ENCODE results near the gene FAM210A. TPM values are rescaled to one million over a fixed set of nuclear protein-coding genes. Genes with fewer than 3 reads are reported as not detected.

Gene FAM210A
- total RNA-seq, 1 experiment from 2014 or later, result 26.2 TPM

DNA sequence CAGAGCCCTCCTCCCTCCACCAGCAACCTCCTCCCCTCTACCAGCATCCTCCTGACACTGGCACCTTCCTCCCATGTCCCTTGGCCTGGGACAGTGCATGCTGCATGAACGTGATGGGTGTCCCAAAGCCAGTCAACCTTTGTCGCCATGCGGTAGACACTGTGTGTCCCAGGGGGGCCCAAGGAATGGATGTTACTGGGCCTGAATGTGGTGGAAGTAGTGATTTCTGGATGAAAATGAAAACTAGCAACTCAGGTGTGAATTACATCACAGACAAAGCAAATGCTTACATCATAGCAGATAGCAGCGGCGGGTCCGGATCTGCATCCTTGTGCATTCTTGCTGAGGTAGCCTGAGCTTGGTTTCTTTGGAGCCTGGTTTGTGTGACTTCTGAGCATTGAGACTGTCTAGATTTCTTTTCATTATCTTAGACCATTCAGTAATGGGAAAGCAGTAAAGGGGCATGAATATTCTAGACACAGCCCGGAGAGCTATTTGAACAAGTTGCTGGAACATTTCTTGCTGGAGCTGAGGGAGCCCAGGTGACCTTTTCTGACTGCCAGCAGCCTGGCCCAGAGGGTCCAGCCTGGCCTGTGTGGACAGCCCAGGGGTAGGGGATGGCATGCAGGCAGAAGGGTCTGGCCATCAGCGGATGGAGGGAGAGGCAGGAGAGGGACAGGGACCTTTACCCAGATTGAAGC, 100.4 kb downstream of the FAM210A start:
- TF ChIP-seq SIN3A (IDR thresholded peaks at IDR 0.05; ENCODE audit: low read depth), result no peak
- TF ChIP-seq SP1 (IDR thresholded peaks at IDR 0.05; ENCODE audit: low read depth), result no peak
- TF ChIP-seq EZH2phosphoT487 (IDR thresholded peaks at IDR 0.05; ENCODE audit: borderline replicate concordance), result no peak
- no peak for TF ChIP-seq ELF1 (IDR thresholded peaks at IDR 0.05; ENCODE audit: borderline replicate concordance, low read depth)
- TF ChIP-seq, protein P1, sequence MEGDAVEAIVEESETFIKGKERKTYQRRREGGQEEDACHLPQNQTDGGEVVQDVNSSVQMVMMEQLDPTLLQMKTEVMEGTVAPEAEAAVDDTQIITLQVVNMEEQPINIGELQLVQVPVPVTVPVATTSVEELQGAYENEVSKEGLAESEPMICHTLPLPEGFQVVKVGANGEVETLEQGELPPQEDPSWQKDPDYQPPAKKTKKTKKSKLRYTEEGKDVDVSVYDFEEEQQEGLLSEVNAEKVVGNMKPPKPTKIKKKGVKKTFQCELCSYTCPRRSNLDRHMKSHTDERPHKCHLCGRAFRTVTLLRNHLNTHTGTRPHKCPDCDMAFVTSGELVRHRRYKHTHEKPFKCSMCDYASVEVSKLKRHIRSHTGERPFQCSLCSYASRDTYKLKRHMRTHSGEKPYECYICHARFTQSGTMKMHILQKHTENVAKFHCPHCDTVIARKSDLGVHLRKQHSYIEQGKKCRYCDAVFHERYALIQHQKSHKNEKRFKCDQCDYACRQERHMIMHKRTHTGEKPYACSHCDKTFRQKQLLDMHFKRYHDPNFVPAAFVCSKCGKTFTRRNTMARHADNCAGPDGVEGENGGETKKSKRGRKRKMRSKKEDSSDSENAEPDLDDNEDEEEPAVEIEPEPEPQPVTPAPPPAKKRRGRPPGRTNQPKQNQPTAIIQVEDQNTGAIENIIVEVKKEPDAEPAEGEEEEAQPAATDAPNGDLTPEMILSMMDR (IDR thresholded peaks at IDR 0.05 in 2 of 3, conservative IDR thresholded peaks at IDR 0.05 in 1 of 3; ENCODE audit: borderline replicate concordance in 1 of 3, insufficient read depth in 1 of 3, low read depth in 2 of 3, low read length in 2 of 3), result no peak
- no peak for TF ChIP-seq POLR2A (IDR thresholded peaks at IDR 0.05; ENCODE audit: borderline replicate concordance, extremely low read depth, insufficient read depth, insufficient read length)
- TF ChIP-seq TCF7L2 (IDR thresholded peaks at IDR 0.05; ENCODE audit: borderline replicate concordance, extremely low read depth, insufficient read depth, insufficient read length), result no peak
- TF ChIP-seq, protein P2, sequence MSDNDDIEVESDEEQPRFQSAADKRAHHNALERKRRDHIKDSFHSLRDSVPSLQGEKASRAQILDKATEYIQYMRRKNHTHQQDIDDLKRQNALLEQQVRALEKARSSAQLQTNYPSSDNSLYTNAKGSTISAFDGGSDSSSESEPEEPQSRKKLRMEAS (IDR thresholded peaks at IDR 0.05), result no peak
- TF ChIP-seq EGR1 (IDR thresholded peaks at IDR 0.05; ENCODE audit: low read depth), result no peak
- no peak for TF ChIP-seq CBX3 (IDR thresholded peaks at IDR 0.05; ENCODE audit: low read depth)
- TF ChIP-seq FOSL1 (IDR thresholded peaks at IDR 0.05; ENCODE audit: low read depth), result no peak
- no peak for TF ChIP-seq YY1 (IDR thresholded peaks at IDR 0.05; ENCODE audit: extremely low read depth, insufficient replicate concordance, low read depth, low read length)
- TF ChIP-seq, protein P3, sequence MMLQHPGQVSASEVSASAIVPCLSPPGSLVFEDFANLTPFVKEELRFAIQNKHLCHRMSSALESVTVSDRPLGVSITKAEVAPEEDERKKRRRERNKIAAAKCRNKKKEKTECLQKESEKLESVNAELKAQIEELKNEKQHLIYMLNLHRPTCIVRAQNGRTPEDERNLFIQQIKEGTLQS (IDR thresholded peaks at IDR 0.05), result no peak
- TF ChIP-seq ZFX (IDR thresholded peaks at IDR 0.05), result no peak
- TF ChIP-seq POLR2AphosphoS5 (IDR thresholded peaks at IDR 0.05; ENCODE audit: low read depth, low read length), result no peak
- TF ChIP-seq CEBPB (IDR thresholded peaks at IDR 0.05; ENCODE audit: low read depth), result no peak
- TF ChIP-seq SRF (IDR thresholded peaks at IDR 0.05; ENCODE audit: low read depth), result no peak
- TF ChIP-seq, protein P4, sequence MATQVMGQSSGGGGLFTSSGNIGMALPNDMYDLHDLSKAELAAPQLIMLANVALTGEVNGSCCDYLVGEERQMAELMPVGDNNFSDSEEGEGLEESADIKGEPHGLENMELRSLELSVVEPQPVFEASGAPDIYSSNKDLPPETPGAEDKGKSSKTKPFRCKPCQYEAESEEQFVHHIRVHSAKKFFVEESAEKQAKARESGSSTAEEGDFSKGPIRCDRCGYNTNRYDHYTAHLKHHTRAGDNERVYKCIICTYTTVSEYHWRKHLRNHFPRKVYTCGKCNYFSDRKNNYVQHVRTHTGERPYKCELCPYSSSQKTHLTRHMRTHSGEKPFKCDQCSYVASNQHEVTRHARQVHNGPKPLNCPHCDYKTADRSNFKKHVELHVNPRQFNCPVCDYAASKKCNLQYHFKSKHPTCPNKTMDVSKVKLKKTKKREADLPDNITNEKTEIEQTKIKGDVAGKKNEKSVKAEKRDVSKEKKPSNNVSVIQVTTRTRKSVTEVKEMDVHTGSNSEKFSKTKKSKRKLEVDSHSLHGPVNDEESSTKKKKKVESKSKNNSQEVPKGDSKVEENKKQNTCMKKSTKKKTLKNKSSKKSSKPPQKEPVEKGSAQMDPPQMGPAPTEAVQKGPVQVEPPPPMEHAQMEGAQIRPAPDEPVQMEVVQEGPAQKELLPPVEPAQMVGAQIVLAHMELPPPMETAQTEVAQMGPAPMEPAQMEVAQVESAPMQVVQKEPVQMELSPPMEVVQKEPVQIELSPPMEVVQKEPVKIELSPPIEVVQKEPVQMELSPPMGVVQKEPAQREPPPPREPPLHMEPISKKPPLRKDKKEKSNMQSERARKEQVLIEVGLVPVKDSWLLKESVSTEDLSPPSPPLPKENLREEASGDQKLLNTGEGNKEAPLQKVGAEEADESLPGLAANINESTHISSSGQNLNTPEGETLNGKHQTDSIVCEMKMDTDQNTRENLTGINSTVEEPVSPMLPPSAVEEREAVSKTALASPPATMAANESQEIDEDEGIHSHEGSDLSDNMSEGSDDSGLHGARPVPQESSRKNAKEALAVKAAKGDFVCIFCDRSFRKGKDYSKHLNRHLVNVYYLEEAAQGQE (IDR thresholded peaks at IDR 0.05; ENCODE audit: low read depth), result no peak
- no peak for TF ChIP-seq ZNF274 (IDR thresholded peaks at IDR 0.05; ENCODE audit: low read depth, low read length)

More for the DNA sequence above, 100.4 kb downstream of the FAM210A start:
- H3K4me2 ChIP-seq (ENCODE audit: low read length), result no peak overlapping the region
- no peaks in the 10 kb centered on the region for H3K9me3 ChIP-seq (ENCODE audit: control insufficient read depth in 1 of 2, insufficient read depth in 1 of 2, low read depth in 1 of 2, low read length in 2 of 2)
- ChIA-PET POLR2A (no interaction called here), RAD21 (ENCODE audit: low non-redundant PET in 1 of 2, low total read pairs in 2 of 2, uncharacterized antibody in 2 of 2, unreplicated experiment in 2 of 2) (no interaction called here), CTCF (no interaction called here)
- H3K27me3 ChIP-seq (ENCODE audit: insufficient read depth, low read length), result no peaks in the 10 kb centered on the region
- ATAC-seq (no peak), DNase-seq (ENCODE audit: low read depth, low spot score) (no peak)
- no peaks in the 10 kb centered on the region for H3K79me2 ChIP-seq (ENCODE audit: insufficient read depth, low read length)
- H3K4me1 ChIP-seq (ENCODE audit: control insufficient read depth in 1 of 2, insufficient read depth in 2 of 2, low read length in 2 of 2), result no peaks in the 10 kb centered on the region
- H2AFZ ChIP-seq (ENCODE audit: low read depth, low read length, poor library complexity, severe bottlenecking), result no peak overlapping the region
- BruUV-seq (replicated peaks), result no TSS peak
- H3K9ac ChIP-seq (ENCODE audit: low read length), result no peak overlapping the region
- H3K27ac ChIP-seq (ENCODE audit: low read depth, low read length), result no peak overlapping the region
- H4K20me1 ChIP-seq (ENCODE audit: insufficient read depth), result no peaks in the 10 kb centered on the region
- H3K9me2 ChIP-seq (ENCODE audit: insufficient read depth), result no peaks in the 10 kb centered on the region
- intact Hi-C loops (cut with micrococcal nuclease), result no loop called here
- no peaks in the 10 kb centered on the region for H3K36me3 ChIP-seq (ENCODE audit: control insufficient read depth in 1 of 2, insufficient read depth in 2 of 2, low read length in 2 of 2)
- no peak overlapping the region for H3K4me3 ChIP-seq (replicated peaks in 1 of 2; ENCODE audit: low read depth in 1 of 2, low read length in 2 of 2)

Measured in HCT116 (cell line).